ENCODE measurements around the gene CYB561D2.

GRCh38 chr3:50317300-50317699 is 33.4 kb upstream of the CYB561D2 start:
- TF ChIP-seq POLR2A (IDR thresholded peaks at IDR 0.05): no peak
- TF ChIP-seq CTCF (IDR thresholded peaks at IDR 0.05): no peak
